ENCODE measurements around the gene IL33.

IL33 gene

DNA sequence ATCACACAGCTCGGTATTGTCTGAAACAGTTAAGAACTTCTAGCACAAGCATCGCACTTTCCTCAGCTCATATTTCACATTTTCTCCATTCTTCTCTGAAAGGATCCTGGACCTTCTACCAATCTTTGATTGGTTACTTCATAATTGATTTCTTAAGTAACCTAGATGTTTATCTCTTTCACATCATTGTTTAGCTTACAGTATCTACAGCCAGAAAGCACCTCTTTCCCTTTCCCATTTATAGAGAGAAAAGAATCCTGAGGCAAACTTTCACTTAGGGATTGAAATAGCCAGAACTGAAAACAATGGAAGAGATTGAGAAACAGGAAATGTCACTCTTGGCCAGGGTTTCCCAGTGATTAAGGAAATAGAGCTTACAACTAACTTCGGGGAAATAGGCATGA, 2.5 kb downstream of the IL33 start:
- no peak for DNase-seq

- DNase-seq: no peak
These were observed 3.4 kb downstream of the IL33 start for GRCh38 chr9:6219040-6219439.

DNA sequence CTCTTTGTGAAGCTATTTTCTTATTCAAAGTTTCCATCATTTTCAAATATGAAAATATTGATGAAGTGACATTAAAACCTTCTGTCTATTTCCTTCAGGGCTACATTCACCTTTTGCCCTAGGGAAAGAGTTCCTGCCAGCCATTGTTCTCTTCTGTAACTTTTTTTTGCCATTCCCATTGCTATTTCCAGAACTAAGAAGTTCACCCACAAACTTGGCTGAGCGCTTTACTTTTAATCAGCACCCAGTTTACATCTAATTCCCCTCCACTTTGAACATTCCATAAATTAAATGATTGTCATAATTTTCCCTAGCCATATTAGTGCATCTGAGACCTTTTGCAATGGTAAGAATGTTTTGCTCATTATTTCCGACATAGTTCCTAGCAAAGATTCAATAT, 4.4 kb downstream of the IL33 start:
- no peak for DNase-seq

DNA sequence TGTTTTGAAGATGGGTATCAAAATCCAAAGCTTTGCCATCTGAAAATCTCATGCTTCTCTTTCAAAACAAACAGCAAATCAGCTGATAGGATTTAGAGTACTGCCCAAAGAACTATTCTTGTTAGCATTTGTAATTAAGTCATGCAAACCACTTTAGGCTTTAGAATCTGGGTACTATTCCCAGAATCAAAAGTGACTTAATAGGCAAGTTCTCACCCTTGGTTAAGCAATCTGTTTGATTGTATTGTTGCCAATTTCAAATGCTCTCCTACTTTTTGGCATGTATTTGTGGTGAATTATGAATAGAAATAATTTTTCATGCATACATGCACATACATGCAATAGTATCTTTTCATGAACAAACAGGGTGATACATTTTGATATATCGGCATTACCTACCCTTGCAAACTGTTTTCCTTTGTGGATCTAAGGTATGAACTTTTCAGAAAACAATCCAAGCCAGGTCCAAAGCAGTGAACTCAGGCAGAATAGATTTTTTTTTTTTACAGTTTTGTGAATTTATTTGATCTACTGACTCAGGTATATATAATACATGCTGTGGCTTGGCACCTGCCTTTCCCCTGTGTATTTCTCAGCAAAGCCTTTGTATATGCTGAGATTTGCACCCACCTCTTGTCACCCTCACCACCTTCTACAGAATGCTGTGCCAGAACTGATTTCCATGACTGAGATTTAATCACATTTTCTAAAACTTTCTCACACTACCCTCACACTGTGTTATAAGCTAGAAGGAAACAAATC, 9.0 kb downstream of the IL33 start:
- no peak for DNase-seq

DNA sequence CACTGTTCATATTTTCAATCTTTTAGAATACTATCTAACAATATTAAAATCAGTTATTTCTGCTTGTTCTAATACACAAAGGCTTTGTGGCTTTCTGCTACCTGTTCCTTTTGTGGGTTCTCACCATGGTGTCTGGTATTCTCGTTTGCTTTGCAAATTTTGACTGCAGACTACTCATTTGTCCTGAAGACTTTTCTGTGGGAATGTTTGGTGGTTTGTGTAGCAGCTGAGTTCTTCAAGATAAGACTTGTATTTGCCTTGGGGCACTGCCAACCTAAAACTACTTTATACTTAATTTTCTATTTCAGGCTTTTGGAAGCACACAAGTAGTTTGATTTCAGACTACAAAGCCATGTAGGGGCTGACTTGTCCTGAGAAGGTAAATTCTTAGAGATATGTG, 11.1 kb downstream of the IL33 start:
- DNase-seq: no peak

DNA sequence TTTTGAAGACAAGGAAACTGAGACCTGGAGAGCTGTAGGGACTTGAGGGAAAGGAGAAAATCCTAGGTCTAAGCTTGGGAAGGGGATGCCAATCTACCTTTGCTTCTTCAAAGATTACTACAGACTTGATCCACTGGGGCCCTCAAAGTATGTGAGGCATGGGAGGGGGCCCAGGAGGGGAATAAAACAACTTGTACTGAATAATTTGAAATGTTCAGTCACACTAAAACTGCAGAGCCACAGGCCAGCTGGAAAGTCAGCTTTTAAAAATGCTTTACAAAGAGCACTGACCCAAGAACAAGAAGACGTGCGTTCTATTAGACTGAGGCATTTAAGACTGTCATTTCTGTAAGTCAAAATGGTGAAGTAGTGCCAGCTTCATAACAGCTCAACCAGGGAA, 13.6 kb downstream of the IL33 start:
- no peak for DNase-seq

GRCh38 chr9:6229619-6230018, 14.0 kb downstream of the IL33 start:
- no peak for DNase-seq

DNA sequence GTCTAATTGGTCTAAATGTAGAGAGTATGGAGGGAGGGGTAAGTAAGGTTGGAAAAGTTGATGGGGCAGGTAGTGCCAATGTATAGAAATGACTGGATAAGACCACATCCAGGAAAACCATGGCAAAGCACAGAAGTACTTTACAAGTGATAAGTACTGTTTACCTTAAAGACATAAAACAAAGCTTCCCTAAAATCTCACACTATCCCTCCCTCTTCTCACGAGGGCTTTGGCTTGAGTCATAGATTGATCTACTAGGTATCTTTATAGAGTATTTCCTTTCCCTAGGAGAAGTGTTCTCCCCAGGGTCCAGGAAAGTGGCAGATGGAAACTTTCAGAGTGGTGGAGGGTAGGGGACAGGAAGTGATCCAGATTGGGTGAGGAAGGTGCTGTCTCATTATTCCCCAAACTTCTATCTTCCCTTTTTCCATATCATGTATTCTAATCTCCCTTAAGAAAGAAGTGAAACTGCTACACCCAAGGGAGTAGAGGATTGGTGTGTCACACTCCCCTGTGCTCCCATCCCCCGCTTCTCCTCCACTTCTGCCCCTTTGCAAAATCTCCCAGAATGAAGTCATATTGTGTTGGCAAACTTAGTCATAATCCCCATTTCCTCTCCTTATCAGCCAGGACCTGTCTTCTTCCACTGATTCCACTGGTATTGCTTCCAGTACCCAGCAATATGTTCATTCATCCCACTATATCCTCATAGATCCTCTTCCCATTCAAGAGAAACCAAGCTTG, 14.6 kb downstream of the IL33 start:
- DNase-seq: no peak

- DNase-seq: no peak
These were observed 16.8 kb downstream of the IL33 start for GRCh38 chr9:6232336-6232945.

DNA sequence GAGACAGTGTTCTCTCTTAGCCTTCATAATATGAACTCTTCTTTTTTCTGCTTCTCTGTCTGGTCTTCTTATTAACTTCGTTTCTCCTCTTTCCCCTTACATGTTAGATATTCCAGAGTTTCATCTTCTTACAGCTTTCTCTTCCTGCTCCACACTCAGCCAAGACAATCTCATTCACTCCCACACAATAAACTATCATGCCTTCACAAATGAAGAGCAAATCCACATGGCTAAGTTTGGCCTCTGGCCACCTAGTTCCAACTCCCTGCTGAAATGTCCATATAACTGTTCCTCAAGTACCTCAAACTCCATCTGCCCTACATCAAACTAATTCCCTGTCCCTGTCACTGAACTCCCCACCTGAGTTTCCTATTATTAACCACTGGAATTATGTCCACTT, 18.4 kb downstream of the IL33 start:
- DNase-seq: no peak

DNA sequence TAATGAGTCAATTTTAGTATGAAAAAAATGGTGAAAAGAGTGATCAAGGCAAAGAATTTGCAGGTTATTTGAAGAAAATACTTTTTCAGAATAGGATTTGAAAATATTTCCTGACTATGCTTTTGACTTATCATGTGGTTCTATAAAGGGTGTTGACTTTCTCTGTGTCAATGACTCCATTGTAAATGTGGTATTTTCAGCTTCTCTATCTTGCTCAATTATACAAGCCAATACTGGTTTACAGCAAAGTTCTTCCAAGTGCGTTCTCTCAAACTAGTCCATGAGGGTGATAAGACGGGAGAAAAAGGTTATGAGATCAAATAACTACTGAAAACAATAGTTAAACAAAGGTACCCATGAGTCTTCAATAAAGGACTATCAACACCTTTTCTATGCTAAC, 21.7 kb downstream of the IL33 start:
- DNase-seq: no peak

DNA sequence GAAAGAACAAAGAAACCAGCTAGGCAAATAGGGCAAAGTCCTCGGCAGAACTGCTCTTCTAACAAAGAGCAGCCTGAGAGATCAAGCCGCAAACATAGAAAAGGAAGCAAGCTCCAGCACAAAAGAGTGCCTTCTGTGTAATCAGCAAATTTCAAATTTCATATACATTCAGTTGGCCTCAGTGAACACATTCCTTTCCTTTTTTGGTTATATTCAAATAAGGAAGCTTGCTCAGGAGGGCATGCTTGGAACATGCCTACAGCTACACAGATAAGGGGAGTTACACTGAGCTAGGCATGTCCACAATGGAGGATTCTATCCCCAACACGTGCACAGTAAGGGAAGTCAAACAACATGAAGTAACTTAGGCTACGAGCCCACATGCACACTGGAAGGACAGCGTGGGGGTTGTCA, 23.4 kb downstream of the IL33 start:
- DNase-seq: no peak

GRCh38 chr9:6239694-6240093, 24.1 kb downstream of the IL33 start:
- DNase-seq: no peak

GRCh38 chr9:6243746-6244145, 28.1 kb downstream of the IL33 start:
- no peak for DNase-seq

GRCh38 chr9:6247266-6247665, 31.7 kb downstream of the IL33 start:
- DNase-seq: no peak

DNA sequence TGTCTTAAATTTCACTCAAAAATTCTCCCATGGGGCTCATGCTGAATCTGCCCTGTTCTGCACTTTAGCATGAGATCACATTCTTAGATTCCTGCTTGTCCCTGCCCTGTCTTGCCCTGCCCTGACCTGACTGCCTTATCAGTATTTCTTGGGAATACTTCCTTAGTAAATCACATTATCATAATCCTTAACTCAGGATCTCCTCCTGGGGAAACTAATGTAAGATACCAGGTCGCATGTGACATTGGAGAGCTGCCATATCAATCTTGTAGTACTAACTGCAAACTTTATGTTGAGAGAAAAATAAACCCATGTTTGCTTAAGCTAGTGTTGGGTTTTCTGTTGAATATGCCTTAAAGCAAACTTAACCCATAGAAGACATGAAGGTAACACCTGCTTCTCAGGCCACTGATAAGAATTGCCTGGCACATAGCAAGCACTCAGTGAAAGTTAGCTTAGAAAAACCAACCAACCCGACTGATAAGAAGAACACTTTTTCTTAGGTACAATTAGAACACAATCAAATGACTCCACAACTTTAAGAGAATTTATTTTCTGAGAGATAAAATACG, 53.3 kb downstream of the IL33 start:
- no peak for DNase-seq

- no peak for DNase-seq
These were observed 55.3 kb downstream of the IL33 start for GRCh38 chr9:6270896-6271295.

DNA sequence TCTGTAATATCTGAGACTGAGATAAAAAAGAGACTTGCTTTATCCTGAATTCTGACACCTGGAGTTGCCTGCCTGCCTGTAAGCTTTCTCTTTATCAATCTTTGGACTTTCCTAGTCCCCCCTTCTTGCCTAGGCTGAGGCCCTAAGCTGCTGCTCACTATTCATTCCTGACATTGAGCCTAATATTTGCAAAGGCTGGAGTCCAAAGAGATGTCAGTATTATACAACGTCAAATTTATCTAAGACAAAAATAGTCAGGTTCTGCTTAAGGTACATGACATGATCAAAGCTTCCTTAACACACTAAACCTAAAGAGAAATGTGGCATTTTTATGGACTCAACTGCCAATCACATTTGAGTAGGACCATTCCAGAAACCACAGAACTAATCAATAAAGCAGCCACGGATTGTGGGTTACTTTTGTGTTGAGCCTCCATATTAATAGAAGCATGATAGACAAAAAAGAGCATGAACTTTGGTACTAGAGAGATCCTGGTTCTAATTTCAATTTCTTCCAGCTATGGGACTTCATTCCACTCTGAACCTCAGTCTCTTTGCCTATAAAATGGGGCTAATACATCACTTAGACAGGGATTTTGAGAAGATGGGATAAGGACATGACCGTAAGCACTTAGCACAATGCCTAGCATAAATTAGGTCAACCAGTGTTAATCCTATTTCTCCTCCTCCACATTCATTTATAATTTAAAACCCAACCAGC, 56.1 kb downstream of the IL33 start:
- DNase-seq: no peak

GRCh38 chr9:6272229-6272598, 56.6 kb downstream of the IL33 start:
- DNase-seq: no peak

- DNase-seq: no peak
These were observed 61.8 kb downstream of the IL33 start for GRCh38 chr9:6277417-6277816.

DNA sequence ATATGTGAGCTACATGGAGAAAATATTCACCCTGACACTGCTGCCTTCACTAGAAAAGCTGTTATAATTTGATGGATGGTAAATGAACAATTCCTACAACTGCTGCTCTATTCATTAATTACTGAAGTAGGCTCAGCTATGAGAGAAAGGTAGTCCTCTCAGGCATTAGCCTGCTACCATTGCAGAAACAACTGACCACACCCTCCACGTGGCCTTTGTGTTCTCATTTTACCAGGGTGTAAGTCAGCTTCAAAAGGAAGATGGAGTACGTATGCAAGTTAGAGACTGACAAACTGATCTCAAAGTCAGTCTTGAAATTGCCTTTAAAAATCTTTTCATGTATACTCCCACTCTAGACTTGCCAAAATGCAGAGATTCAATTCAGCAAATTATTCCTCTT, 86.3 kb downstream of the IL33 start:
- DNase-seq: no peak

GRCh38 chr9:6302417-6302816, 86.8 kb downstream of the IL33 start:
- no peak for DNase-seq

DNA sequence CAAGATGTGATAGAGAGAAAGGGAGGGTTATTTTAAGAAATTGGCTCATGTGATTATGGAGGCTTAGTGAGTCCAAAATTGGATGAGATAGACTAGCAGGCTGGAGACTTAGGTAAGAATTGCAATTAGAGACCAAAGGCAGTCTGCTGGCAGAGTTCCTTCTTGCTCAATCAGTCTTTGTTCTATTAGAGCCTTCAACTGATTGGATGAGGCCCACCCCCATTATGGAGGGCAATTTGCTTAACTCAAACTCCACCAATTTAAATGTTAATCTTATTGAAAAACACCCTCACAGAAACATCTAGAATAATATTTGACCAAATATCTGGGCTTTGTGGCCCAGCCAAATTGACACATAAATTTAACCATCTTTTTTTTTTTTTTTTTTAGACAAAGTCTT, 88.6 kb downstream of the IL33 start:
- no peak for DNase-seq

Data from NCI-H524 treated with DMSO at 0.1 percent for 48 hours (cell line).